ACC112 (cell line): Measurements from ENCODE around the gene GRIP1.

Source experiments
- H2AFZ ChIP-seq: fragments of 200-600 bp; sonication (generic); one replicate; pipeline ENCODE4 v1.6.0; 2017; ENCODE audit warnings: antibody characterized with exemption, low read length; ENCODE audit not compliant: unreplicated experiment
- H3K27ac ChIP-seq: fragments of 200-600 bp; sonication (generic); 2 replicates; pipeline ENCODE4 v1.5.1; 2014; ENCODE audit warnings: low read depth, mild to moderate bottlenecking, antibody characterized with exemption, low read length, moderate library complexity
- H3K27me3 ChIP-seq: fragments of 200-600 bp; sonication (generic); 2 replicates; pipeline ENCODE4 v1.6.1; 2014; ENCODE audit warnings: mild to moderate bottlenecking, antibody characterized with exemption, low read length, moderate library complexity, mixed read lengths; ENCODE audit not compliant: insufficient read depth
- H3K36me3 ChIP-seq: fragments of 200-600 bp; sonication (generic); 2 replicates; pipeline ENCODE4 v1.6.1; 2016; ENCODE audit warnings: mild to moderate bottlenecking, antibody characterized with exemption, low read length, moderate library complexity, mixed read lengths; ENCODE audit not compliant: insufficient read depth
- H3K4me1 ChIP-seq: fragments of 200-600 bp; sonication (generic); one replicate; pipeline ENCODE4 v1.6.1; 2016; ENCODE audit warnings: low read length, mixed read lengths; ENCODE audit not compliant: insufficient read depth, unreplicated experiment, control insufficient read depth
- H3K4me3 ChIP-seq: fragments of 200-600 bp; sonication (generic); 2 replicates; pipeline ENCODE4 v1.5.1; 2014; ENCODE audit warnings: mild to moderate bottlenecking, low read depth, low read length
- H3K79me2 ChIP-seq: fragments of 200-600 bp; sonication (generic); one replicate; pipeline ENCODE4 v1.6.0; 2016; ENCODE audit warnings: low read length; ENCODE audit not compliant: control insufficient read depth, unreplicated experiment, insufficient read depth

The GRIP1 gene

GRCh38 chr12:66563220-66563619, 115.7 kb downstream of the GRIP1 start:
- H3K4me3 ChIP-seq = no peak overlapping the region
- no peaks in the 10 kb centered on the region for H3K4me1 ChIP-seq
- H3K36me3 ChIP-seq = no peaks in the 10 kb centered on the region
- no peak overlapping the region for H2AFZ ChIP-seq
- peaks cover 5% of the 10 kb centered on the region; the same call in 1 of the 2 replicates for H3K27me3 ChIP-seq
- H3K79me2 ChIP-seq = no peaks in the 10 kb centered on the region
- H3K27ac ChIP-seq = no peak overlapping the region

- Histone ChIP-seq H3K4me1 (no peaks in the 10 kb centered on the region), H3K27me3 (peaks cover 6% of the 10 kb centered on the region; the same call in 1 of the 2 replicates), H3K79me2 (no peaks in the 10 kb centered on the region), H3K27ac (no peak overlapping the region), H3K36me3 (no peaks in the 10 kb centered on the region), H3K4me3 (no peak overlapping the region), H2AFZ (no peak overlapping the region)
These were observed 123.8 kb downstream of the GRIP1 start for GRCh38 chr12:66555113-66555512.

GRCh38 chr12:66552716-66553115, 126.2 kb downstream of the GRIP1 start:
- Histone ChIP-seq H3K27ac (no peak overlapping the region), H3K4me3 (no peak overlapping the region), H3K27me3 (0 out of 2 replicates have a peak, but pooled peaks cover 6% of the 10 kb centered on the region), H2AFZ (no peak overlapping the region), H3K79me2 (no peaks in the 10 kb centered on the region), H3K36me3 (no peaks in the 10 kb centered on the region), H3K4me1 (no peaks in the 10 kb centered on the region)

- H3K27ac ChIP-seq = no peak overlapping the region
- no peaks in the 10 kb centered on the region for H3K36me3 ChIP-seq
- H3K4me3 ChIP-seq = no peak overlapping the region
- H3K79me2 ChIP-seq = no peaks in the 10 kb centered on the region
- no peaks in the 10 kb centered on the region for H3K27me3 ChIP-seq
- no peak overlapping the region for H2AFZ ChIP-seq
- H3K4me1 ChIP-seq = no peaks in the 10 kb centered on the region
These were observed 128.2 kb downstream of the GRIP1 start for GRCh38 chr12:66550626-66551025.

GRCh38 chr12:66549050-66549389, 129.9 kb downstream of the GRIP1 start:
- H3K4me1 ChIP-seq = no peaks in the 10 kb centered on the region
- H3K27ac ChIP-seq = no peak overlapping the region
- peak overlapping the region; percentile 3 for H2AFZ ChIP-seq
- no peaks in the 10 kb centered on the region for H3K36me3 ChIP-seq
- H3K4me3 ChIP-seq = no peak overlapping the region
- no peaks in the 10 kb centered on the region for H3K27me3 ChIP-seq
- no peaks in the 10 kb centered on the region for H3K79me2 ChIP-seq

- H3K4me1 ChIP-seq = no peaks in the 10 kb centered on the region
- no peaks in the 10 kb centered on the region for H3K36me3 ChIP-seq
- H3K27me3 ChIP-seq = no peaks in the 10 kb centered on the region
- H2AFZ ChIP-seq = peak overlapping the region; percentile 3
- H3K27ac ChIP-seq = no peak overlapping the region
- no peak overlapping the region for H3K4me3 ChIP-seq
- no peaks in the 10 kb centered on the region for H3K79me2 ChIP-seq
These were observed 130.4 kb downstream of the GRIP1 start for GRCh38 chr12:66548338-66549049.

- Histone ChIP-seq H3K4me3 (no peak overlapping the region), H2AFZ (no peak overlapping the region), H3K27ac (no peak overlapping the region), H3K79me2 (no peaks in the 10 kb centered on the region), H3K4me1 (no peaks in the 10 kb centered on the region), H3K27me3 (no peaks in the 10 kb centered on the region; the same call in 1 of the 2 replicates), H3K36me3 (no peaks in the 10 kb centered on the region)
These were observed 137.4 kb downstream of the GRIP1 start for GRCh38 chr12:66541426-66541825.

- H3K36me3 ChIP-seq = no peaks in the 10 kb centered on the region
- no peaks in the 10 kb centered on the region for H3K79me2 ChIP-seq
- no peak overlapping the region for H3K4me3 ChIP-seq
- H3K27me3 ChIP-seq = no peaks in the 10 kb centered on the region; the same call in 1 of the 2 replicates
- H3K27ac ChIP-seq = no peak overlapping the region
- no peaks in the 10 kb centered on the region for H3K4me1 ChIP-seq
- no peak overlapping the region for H2AFZ ChIP-seq
These were observed 139.4 kb downstream of the GRIP1 start for GRCh38 chr12:66539431-66539830.

GRCh38 chr12:66538970-66539369, 139.9 kb downstream of the GRIP1 start:
- no peak overlapping the region for H3K4me3 ChIP-seq

GRCh38 chr12:66537876-66538275, 141.0 kb downstream of the GRIP1 start:
- Histone ChIP-seq H3K27me3 (no peaks in the 10 kb centered on the region; the same call in 1 of the 2 replicates), H3K4me1 (no peaks in the 10 kb centered on the region), H3K27ac (no peak overlapping the region), H3K36me3 (no peaks in the 10 kb centered on the region), H3K4me3 (no peak overlapping the region), H2AFZ (no peak overlapping the region), H3K79me2 (no peaks in the 10 kb centered on the region)

More at GRCh38 chr12:66538970-66539369, 139.9 kb downstream of the GRIP1 start:
- Histone ChIP-seq H3K4me1 (no peaks in the 10 kb centered on the region), H3K79me2 (no peaks in the 10 kb centered on the region), H3K36me3 (no peaks in the 10 kb centered on the region), H3K27ac (no peak overlapping the region), H2AFZ (no peak overlapping the region), H3K27me3 (no peaks in the 10 kb centered on the region; the same call in 1 of the 2 replicates)

- H3K27me3 ChIP-seq = no peaks in the 10 kb centered on the region; the same call in 1 of the 2 replicates
- H2AFZ ChIP-seq = no peak overlapping the region
- no peaks in the 10 kb centered on the region for H3K79me2 ChIP-seq
- no peaks in the 10 kb centered on the region for H3K4me1 ChIP-seq
- no peak overlapping the region for H3K4me3 ChIP-seq
- H3K36me3 ChIP-seq = no peaks in the 10 kb centered on the region
- H3K27ac ChIP-seq = no peak overlapping the region
These were observed 145.1 kb downstream of the GRIP1 start for GRCh38 chr12:66533767-66534166.
